ENCODE results near the gene IMPA2.

IMPA2 gene

DNA sequence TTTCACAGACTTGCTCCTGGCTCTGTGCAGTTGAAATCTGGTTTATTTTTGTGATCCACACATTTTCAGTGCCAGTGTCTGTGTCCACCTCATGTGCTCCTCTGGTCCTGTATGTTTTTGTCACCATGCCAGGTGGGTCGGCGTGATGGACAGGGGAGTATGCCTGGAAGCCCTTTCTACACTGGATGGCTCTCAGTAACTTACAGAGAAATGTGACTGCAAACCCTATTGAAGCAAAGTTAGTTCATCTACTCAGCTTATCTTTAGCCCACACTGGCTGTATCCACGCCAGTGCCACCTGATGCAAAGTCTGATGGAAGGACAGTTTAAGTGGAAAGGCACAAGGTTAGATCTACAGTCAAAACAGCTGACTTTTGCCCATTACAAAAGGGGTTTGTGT lies 4.3 kb downstream of the IMPA2 start:
- no peaks in the 10 kb centered on the region for H3K79me2 ChIP-seq (ENCODE audit: insufficient read depth, low read depth)
- H3K4me1 ChIP-seq (ENCODE audit: low read depth, poor library complexity, severe bottlenecking) = peaks cover 13% of the 10 kb centered on the region
- no peak overlapping the region for H3K27ac ChIP-seq
- no peak overlapping the region for H2AFZ ChIP-seq (ENCODE audit: low read depth)
- no peaks in the 10 kb centered on the region for H4K20me1 ChIP-seq (ENCODE audit: insufficient read depth)
- no peak overlapping the region for H3K9ac ChIP-seq
- no peak overlapping the region for H3K4me2 ChIP-seq
- no peaks in the 10 kb centered on the region for H3K27me3 ChIP-seq (ENCODE audit: insufficient read depth, low read depth)
- H3K4me3 ChIP-seq (IDR thresholded peaks at IDR 0.05; ENCODE audit: insufficient read depth, low read depth, low read length) = no peak overlapping the region
- no peaks in the 10 kb centered on the region for H3K36me3 ChIP-seq (ENCODE audit: insufficient read depth)
- no peak for TF ChIP-seq CTCF (conservative IDR thresholded peaks at IDR 0.05; ENCODE audit: low read depth, low read length)

- no peak overlapping the region for H3K27ac ChIP-seq
- peaks cover 13% of the 10 kb centered on the region for H3K4me1 ChIP-seq (ENCODE audit: low read depth, poor library complexity, severe bottlenecking)
- no peak overlapping the region for H3K9ac ChIP-seq
- no peak overlapping the region for H2AFZ ChIP-seq (ENCODE audit: low read depth)
- H3K79me2 ChIP-seq (ENCODE audit: insufficient read depth, low read depth) = no peaks in the 10 kb centered on the region
- no peaks in the 10 kb centered on the region for H4K20me1 ChIP-seq (ENCODE audit: insufficient read depth)
- no peaks in the 10 kb centered on the region for H3K36me3 ChIP-seq (ENCODE audit: insufficient read depth)
- no peak for TF ChIP-seq CTCF (conservative IDR thresholded peaks at IDR 0.05; ENCODE audit: low read depth, low read length)
- no peak overlapping the region for H3K4me2 ChIP-seq
- H3K4me3 ChIP-seq (IDR thresholded peaks at IDR 0.05; ENCODE audit: insufficient read depth, low read depth, low read length) = no peak overlapping the region
- no peaks in the 10 kb centered on the region for H3K27me3 ChIP-seq (ENCODE audit: insufficient read depth, low read depth)
Observed at GRCh38 chr18:11986061-11986460, 4.8 kb downstream of the IMPA2 start.

- no peak overlapping the region for H3K4me2 ChIP-seq
- H4K20me1 ChIP-seq (ENCODE audit: insufficient read depth) = no peaks in the 10 kb centered on the region
- H3K27me3 ChIP-seq (ENCODE audit: insufficient read depth, low read depth) = no peaks in the 10 kb centered on the region
- peaks cover 10% of the 10 kb centered on the region for H3K4me1 ChIP-seq (ENCODE audit: low read depth, poor library complexity, severe bottlenecking)
- H3K79me2 ChIP-seq (ENCODE audit: insufficient read depth, low read depth) = no peaks in the 10 kb centered on the region
- no peaks in the 10 kb centered on the region for H3K36me3 ChIP-seq (ENCODE audit: insufficient read depth)
- no peak overlapping the region for H2AFZ ChIP-seq (ENCODE audit: low read depth)
- H3K4me3 ChIP-seq (IDR thresholded peaks at IDR 0.05; ENCODE audit: insufficient read depth, low read depth, low read length) = no peak overlapping the region
- no peak for TF ChIP-seq CTCF (conservative IDR thresholded peaks at IDR 0.05; ENCODE audit: low read depth, low read length)
- no peak overlapping the region for H3K9ac ChIP-seq
- no peak overlapping the region for H3K27ac ChIP-seq
Observed at GRCh38 chr18:11987527-11987926, 6.2 kb downstream of the IMPA2 start.

GRCh38 chr18:11989174-11989573 lies 7.9 kb downstream of the IMPA2 start:
- H3K36me3 ChIP-seq (ENCODE audit: insufficient read depth) = no peaks in the 10 kb centered on the region
- no peak overlapping the region for H3K4me2 ChIP-seq
- H3K4me3 ChIP-seq (IDR thresholded peaks at IDR 0.05; ENCODE audit: insufficient read depth, low read depth, low read length) = no peak overlapping the region
- no peak overlapping the region for H3K9ac ChIP-seq
- no peaks in the 10 kb centered on the region for H3K4me1 ChIP-seq (ENCODE audit: low read depth, poor library complexity, severe bottlenecking)
- TF ChIP-seq CTCF (conservative IDR thresholded peaks at IDR 0.05; ENCODE audit: low read depth, low read length) = no peak
- no peaks in the 10 kb centered on the region for H4K20me1 ChIP-seq (ENCODE audit: insufficient read depth)
- no peaks in the 10 kb centered on the region for H3K27me3 ChIP-seq (ENCODE audit: insufficient read depth, low read depth)
- H2AFZ ChIP-seq (ENCODE audit: low read depth) = no peak overlapping the region
- H3K79me2 ChIP-seq (ENCODE audit: insufficient read depth, low read depth) = no peaks in the 10 kb centered on the region
- H3K27ac ChIP-seq = no peak overlapping the region
